ENCODE results near the gene CR1.
"Not testable (repeated sequence)": the region's sequence is repeated elsewhere in the genome, so short reads cannot be mapped to it uniquely, and the experiment has no call there.

Gene CR1

GRCh38 chr1:207503950-207504349 lies 8.0 kb downstream of the CR1 start:
- DNase-seq (ENCODE audit: low read depth in 2 of 2): no peak

GRCh38 chr1:207504438-207504837 lies 8.5 kb downstream of the CR1 start:
- no peak for DNase-seq (ENCODE audit: low read depth in 2 of 2)

- no peak for DNase-seq (ENCODE audit: low read depth in 2 of 2)
Observed at GRCh38 chr1:207510444-207510843, 14.5 kb downstream of the CR1 start.

- no peak for DNase-seq (ENCODE audit: low read depth in 2 of 2)
Observed at GRCh38 chr1:207514890-207515289, 18.9 kb downstream of the CR1 start.

- DNase-seq (ENCODE audit: low read depth in 2 of 2): no peak
Observed at GRCh38 chr1:207516729-207517128, 20.8 kb downstream of the CR1 start.

DNA sequence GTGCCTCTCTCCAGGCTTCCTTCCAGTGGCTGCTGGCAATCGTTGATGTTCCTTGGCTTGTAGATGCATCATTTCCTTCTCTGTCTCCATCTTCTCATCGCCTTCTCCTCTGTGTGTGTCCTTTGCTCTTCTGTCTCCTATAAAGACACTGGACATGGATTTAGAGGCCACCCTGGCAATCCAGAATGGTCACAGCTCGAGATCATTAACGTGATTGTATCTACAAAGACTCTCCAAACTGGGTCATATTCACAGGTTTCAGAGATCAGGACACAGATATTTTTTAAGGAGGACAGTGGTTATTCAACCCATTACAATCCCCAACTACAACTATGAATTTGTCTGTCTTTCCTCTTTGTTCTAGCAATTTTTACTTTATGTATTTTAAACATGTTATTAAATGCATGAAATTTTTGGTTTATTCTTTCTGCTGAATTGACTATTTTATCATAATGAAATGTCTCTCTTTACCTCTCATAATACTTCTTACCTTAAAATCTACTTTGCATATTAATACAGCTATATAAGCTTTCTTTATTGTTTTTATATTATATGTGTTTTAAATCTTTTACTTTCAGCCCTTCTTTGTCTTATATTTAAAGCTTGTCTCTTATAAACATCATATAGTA lies 22.8 kb downstream of the CR1 start:
- no peak for DNase-seq (ENCODE audit: low read depth in 2 of 2)

- DNase-seq (ENCODE audit: low read depth in 2 of 2): no peak
Observed at GRCh38 chr1:207519505-207520399, 23.8 kb downstream of the CR1 start.

- DNase-seq (ENCODE audit: low read depth in 2 of 2): not testable (repeated sequence)
Observed at GRCh38 chr1:207520400-207521345, 24.7 kb downstream of the CR1 start.

DNA sequence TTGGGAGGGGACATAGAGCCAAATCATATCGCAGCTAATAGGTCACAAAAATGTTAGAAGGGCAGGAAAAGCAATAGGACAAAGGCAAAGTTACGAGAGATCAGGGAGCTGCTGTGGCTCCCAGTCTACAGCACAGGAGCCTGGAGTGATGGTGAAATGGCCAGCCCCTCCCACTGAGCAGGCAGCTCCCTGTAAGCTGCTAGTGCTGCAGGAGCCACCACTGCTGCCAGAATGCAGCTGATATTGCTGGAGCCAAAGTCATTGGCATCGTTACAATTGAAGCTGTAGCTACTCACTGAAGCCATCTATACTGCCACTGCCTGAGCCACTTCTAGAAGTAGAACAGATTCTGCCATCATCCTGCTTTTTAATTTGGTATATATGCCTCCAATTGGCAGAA lies 29.3 kb downstream of the CR1 start:
- DNase-seq (ENCODE audit: low read depth in 2 of 2): not testable (repeated sequence)

GRCh38 chr1:207528401-207528800 lies 32.4 kb downstream of the CR1 start:
- not testable (repeated sequence) for DNase-seq (ENCODE audit: low read depth in 2 of 2)

DNA sequence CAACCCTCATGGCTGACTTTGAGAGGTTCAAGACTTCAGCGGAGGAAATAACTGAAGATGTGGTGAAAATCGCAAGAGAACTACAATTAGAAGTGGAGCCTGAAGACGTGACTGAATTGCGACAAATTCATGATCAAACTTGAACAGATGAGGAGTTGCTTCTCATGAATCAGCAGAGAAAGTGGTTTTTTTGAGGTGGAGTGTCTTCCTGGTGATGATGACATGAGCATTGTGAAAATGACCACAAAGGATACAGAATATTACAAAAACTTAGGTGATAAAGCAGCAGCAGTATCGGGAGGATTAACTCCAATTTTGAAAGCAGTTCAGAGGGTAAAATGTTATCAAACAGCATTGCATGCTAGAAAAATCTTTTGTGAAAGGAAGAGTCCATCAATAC lies 40.3 kb downstream of the CR1 start:
- DNase-seq (ENCODE audit: low read depth in 2 of 2): not testable (repeated sequence)

GRCh38 chr1:207546677-207547357 lies 50.9 kb downstream of the CR1 start:
- not testable (repeated sequence) for DNase-seq (ENCODE audit: low read depth in 2 of 2)

DNA sequence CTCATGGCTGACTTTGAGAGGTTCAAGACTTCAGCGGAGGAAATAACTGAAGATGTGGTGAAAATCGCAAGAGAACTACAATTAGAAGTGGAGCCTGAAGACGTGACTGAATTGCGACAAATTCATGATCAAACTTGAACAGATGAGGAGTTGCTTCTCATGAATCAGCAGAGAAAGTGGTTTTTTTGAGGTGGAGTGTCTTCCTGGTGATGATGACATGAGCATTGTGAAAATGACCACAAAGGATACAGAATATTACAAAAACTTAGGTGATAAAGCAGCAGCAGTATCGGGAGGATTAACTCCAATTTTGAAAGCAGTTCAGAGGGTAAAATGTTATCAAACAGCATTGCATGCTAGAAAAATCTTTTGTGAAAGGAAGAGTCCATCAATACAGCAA lies 58.9 kb downstream of the CR1 start:
- not testable (repeated sequence) for DNase-seq (ENCODE audit: low read depth in 2 of 2)

- DNase-seq (ENCODE audit: low read depth in 2 of 2): no peak
Observed at GRCh38 chr1:207565546-207566468, 69.8 kb downstream of the CR1 start.

DNA sequence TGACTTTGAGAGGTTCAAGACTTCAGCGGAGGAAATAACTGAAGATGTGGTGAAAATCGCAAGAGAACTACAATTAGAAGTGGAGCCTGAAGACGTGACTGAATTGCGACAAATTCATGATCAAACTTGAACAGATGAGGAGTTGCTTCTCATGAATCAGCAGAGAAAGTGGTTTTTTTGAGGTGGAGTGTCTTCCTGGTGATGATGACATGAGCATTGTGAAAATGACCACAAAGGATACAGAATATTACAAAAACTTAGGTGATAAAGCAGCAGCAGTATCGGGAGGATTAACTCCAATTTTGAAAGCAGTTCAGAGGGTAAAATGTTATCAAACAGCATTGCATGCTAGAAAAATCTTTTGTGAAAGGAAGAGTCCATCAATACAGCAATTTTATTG lies 76.0 kb downstream of the CR1 start:
- DNase-seq (ENCODE audit: low read depth in 2 of 2): not testable (repeated sequence)

GRCh38 chr1:207573074-207573473 lies 77.1 kb downstream of the CR1 start:
- DNase-seq (ENCODE audit: low read depth in 2 of 2): not testable (repeated sequence)

GRCh38 chr1:207575381-207575780 lies 79.4 kb downstream of the CR1 start:
- not testable (repeated sequence) for DNase-seq (ENCODE audit: low read depth in 2 of 2)

- no peak for DNase-seq (ENCODE audit: low read depth in 2 of 2)
Observed at GRCh38 chr1:207578796-207579435, 83.0 kb downstream of the CR1 start.

DNA sequence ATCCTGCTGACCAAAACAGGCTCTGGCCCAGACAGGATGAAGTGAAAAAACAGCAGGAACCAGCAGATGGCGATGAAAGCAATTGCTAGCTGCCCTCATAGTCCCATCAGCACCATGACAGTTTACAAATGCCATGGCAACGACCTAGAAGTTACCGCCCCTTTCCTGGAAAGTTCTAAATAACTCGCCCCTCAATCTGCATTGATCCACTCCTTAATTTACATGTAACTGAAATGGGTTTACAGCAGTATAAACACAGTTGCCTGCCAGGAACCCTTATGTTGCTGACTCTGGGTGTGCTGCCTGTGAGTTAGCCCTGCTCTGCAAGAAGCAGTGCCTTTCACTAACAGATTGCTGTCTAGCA lies 83.5 kb downstream of the CR1 start:
- DNase-seq (ENCODE audit: low read depth in 2 of 2): peak in 1 of 2 donors; percentile 10

Measured in activated CD4-positive, alpha-beta T cell treated with anti-CD3 and anti-CD28 coated beads for 24 hours (primary cell).